Upper lobe of right lung (tissue), 1 donor: Measurements from ENCODE around the gene STX11. TPM values are rescaled to one million over a fixed set of nuclear protein-coding genes. Genes with fewer than 3 reads are reported as not detected.
A peak's percentile ranks its signal among the peaks of the same experiment; 100 is the strongest.

Source experiments
- ATAC-seq: fragments of 200-7000 bp; cut with Tn5 transposase; one replicate; pipeline ENCODE4 v1.9.1; 2020; ENCODE audit warnings: mild to moderate bottlenecking, moderate library complexity
- DNase-seq: peaks from one replicate; pipeline ENCODE4 v3.0.0-alpha.2; 2020
- H3K27ac ChIP-seq: fragments of 200-600 bp; one replicate; pipeline ENCODE4 v1.8.0; 2022
- H3K27me3 ChIP-seq: fragments of 200-600 bp; one replicate; pipeline ENCODE4 v1.8.0; 2022; ENCODE audit warnings: mild to moderate bottlenecking
- H3K36me3 ChIP-seq: fragments of 200-600 bp; one replicate; pipeline ENCODE4 v1.8.0; 2022
- H3K4me1 ChIP-seq: fragments of 200-600 bp; one replicate; pipeline ENCODE4 v1.8.0; 2022
- H3K4me3 ChIP-seq: fragments of 200-600 bp; one replicate; pipeline ENCODE4 v1.8.0; 2022; ENCODE audit warnings: mild to moderate bottlenecking
- H3K9me3 ChIP-seq: fragments of 200-600 bp; one replicate; pipeline ENCODE4 v1.8.0; 2022
- CTCF ChIP-seq: fragments of 200-600 bp; IDR thresholded peaks from one replicate; pipeline ENCODE4 v1.8.0; 2022; ENCODE audit warnings: antibody characterized with exemption
- intact Hi-C: fragments of 100-400 bp; cut with DNase I; formaldehyde crosslinking; loops from one replicate; pipeline ENCODE4 v1.11.0; 2022
- total RNA-seq: library from RNA; stranded (reverse); fragmentation: NEBNext Ultra II Directional; extraction: Animal tissue kit (Norgen Biotek cat#: 25700); gene quantifications from one replicate; pipeline ENCODE4 v1.2.1, GENCODE V29; 2021
- donor health status: DM: no; HTN: yes; CAD: no; lungs with severe emphysema.

STX11 gene
- total RNA-seq, 1 donor from 2014 or later = 49.6 TPM

GRCh38 chr6:144190080-144190479 is 39.8 kb downstream of the STX11 start:
- ATAC-seq (peak; percentile 46), DNase-seq (no peak)
- Histone ChIP-seq H3K4me1 (peaks cover 6% of the 10 kb centered on the region), H3K27ac (no peak overlapping the region), H3K36me3 (peaks cover 26% of the 10 kb centered on the region), H3K27me3 (no peaks in the 10 kb centered on the region), H3K4me3 (no peak overlapping the region), H3K9me3 (no peaks in the 10 kb centered on the region)
- no peak for TF ChIP-seq CTCF
- intact Hi-C loops = no loop called here

- peaks cover 26% of the 10 kb centered on the region for H3K36me3 ChIP-seq
- no peaks in the 10 kb centered on the region for H3K9me3 ChIP-seq
- ATAC-seq (peak; percentile 59), DNase-seq (no peak)
- H3K4me1 ChIP-seq = peaks cover 1% of the 10 kb centered on the region
- intact Hi-C loops = no loop called here
- no peak overlapping the region for H3K27ac ChIP-seq
- no peaks in the 10 kb centered on the region for H3K27me3 ChIP-seq
- H3K4me3 ChIP-seq = no peak overlapping the region
- TF ChIP-seq CTCF = no peak
Measured at GRCh38 chr6:144190593-144190992, 40.3 kb downstream of the STX11 start.

- no peaks in the 10 kb centered on the region for H3K4me1 ChIP-seq
- no peak overlapping the region for H3K4me3 ChIP-seq
- H3K9me3 ChIP-seq = no peaks in the 10 kb centered on the region
- DNase-seq = no peak
- no peak for TF ChIP-seq CTCF
- intact Hi-C loops = no loop called here
- H3K27me3 ChIP-seq = no peaks in the 10 kb centered on the region
- peaks cover 8% of the 10 kb centered on the region for H3K36me3 ChIP-seq
- no peak for ATAC-seq
- H3K27ac ChIP-seq = no peak overlapping the region
Measured at GRCh38 chr6:144193181-144193580, 42.9 kb downstream of the STX11 start.

- Histone ChIP-seq H3K36me3 (no peaks in the 10 kb centered on the region), H3K4me3 (no peak overlapping the region), H3K27ac (no peak overlapping the region), H3K4me1 (no peaks in the 10 kb centered on the region), H3K27me3 (no peaks in the 10 kb centered on the region), H3K9me3 (no peaks in the 10 kb centered on the region)
- no peak for TF ChIP-seq CTCF
- no peak for ATAC-seq
- no peak for DNase-seq
- intact Hi-C loops = no loop called here
Measured at GRCh38 chr6:144194293-144194810, 44.0 kb downstream of the STX11 start.

GRCh38 chr6:144195671-144196270 is 45.5 kb downstream of the STX11 start:
- Histone ChIP-seq H3K4me1 (no peaks in the 10 kb centered on the region), H3K9me3 (no peaks in the 10 kb centered on the region), H3K27ac (no peak overlapping the region), H3K4me3 (no peak overlapping the region), H3K36me3 (no peaks in the 10 kb centered on the region), H3K27me3 (no peaks in the 10 kb centered on the region)
- intact Hi-C loops = no loop called here
- no peak for TF ChIP-seq CTCF
- ATAC-seq = peak; percentile 75
- DNase-seq = no peak

GRCh38 chr6:144197919-144198318 is 47.6 kb downstream of the STX11 start:
- ATAC-seq (no peak), DNase-seq (no peak)
- H3K9me3 ChIP-seq = peaks cover 14% of the 10 kb centered on the region
- intact Hi-C loops = no loop called here
- no peak for TF ChIP-seq CTCF
- no peak overlapping the region for H3K27ac ChIP-seq
- H3K4me3 ChIP-seq = no peak overlapping the region
- H3K27me3 ChIP-seq = no peaks in the 10 kb centered on the region
- H3K36me3 ChIP-seq = no peaks in the 10 kb centered on the region
- H3K4me1 ChIP-seq = no peaks in the 10 kb centered on the region
